ENCODE data around the gene C10orf71.

C10orf71 gene

DNA sequence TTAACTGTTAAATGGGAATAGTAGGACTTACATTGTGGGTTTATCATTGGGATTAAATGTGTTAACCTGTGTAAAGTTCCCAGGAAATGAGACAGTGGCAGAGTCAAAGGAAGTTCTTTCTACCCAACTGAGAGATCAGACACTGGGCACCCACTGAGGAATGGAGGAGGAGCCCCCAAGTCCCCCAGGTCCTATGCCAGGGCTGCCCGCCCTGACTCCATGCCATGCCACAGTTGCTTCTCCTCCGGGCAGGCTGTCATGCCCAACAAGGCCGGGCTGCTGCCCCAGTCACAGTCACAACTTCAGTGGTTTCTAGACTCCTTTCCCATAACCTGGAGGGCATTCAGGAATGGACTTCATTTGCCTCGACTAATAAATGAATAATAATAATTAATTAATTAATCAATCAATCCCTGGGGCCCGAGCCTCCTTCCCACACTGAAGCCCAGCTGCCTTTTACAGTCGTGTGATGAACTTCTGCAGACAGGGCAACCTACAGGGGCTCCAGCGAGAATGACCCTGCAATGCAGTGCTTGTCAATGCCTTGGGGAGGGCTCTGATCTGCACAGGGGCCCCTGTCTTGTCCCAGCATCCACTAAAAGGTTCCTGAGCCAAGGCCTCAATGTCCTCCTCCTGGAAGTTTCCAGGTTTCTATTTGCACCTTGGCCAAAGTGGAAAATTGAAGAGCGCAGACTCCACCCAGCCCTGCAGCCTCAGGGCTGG lies 64.5 kb downstream of the C10orf71 start:
- DNase-seq = no peak

- no peak for DNase-seq
Measured at GRCh38 chr10:49364051-49364450, 65.1 kb downstream of the C10orf71 start.

DNA sequence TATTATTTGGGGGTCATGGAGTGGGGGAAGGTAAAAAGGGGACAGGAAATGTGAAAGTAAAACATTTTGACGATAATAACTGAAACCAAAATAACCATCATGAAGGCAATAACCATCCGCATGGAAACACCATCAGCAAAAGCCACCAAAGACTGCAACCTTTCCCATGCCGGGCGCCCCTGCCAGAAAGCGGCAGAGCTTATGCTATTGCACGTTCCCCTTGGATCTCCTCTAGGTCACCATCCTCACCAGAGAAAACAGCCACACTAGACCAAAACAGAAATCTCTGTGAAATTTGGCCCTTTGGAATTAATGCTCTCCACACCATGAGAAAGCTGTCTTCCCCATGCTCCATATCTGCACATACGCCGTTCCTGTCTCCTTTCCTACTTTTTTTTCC lies 65.8 kb downstream of the C10orf71 start:
- DNase-seq = no peak

DNA sequence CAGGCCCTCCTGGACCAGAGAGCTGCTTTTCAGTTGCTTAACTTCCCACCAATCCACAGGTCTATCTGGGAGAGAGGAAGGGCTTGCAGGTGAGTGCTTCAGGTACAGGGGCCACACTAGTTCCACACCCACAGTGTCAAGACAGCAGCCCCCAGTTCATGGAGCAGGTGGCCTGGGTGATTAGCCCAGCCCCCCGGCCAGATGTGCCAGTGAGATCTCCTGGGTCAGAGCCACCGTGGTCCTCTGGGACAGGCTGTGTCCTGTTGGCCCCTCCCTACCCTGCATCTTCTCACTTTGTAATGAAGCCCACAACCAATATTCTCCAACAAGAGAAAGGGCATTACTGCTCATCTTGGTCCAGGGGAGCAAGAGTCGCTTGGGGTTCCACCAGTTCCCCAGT lies 66.3 kb downstream of the C10orf71 start:
- no peak for DNase-seq

- DNase-seq = no peak
Measured at GRCh38 chr10:49365675-49366415, 66.9 kb downstream of the C10orf71 start.

DNA sequence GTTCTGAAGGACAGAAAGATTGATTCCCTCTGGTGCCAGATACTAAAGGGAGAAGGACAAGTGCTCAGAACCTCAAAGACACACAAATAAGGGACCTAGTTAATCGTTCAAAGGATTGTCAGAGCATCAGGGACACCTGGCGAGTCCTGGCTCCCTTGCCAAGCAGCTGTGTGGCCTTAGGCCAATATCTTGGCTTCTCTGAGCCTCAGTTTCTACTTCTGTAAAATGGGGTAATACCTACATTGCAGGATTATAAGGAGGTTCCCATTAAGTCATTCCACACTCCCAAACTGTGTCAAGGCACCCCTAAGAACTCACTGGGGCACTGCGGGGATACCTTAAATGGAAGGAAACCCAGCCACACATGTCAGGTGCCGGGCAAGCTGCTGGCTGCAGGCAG lies 67.5 kb downstream of the C10orf71 start:
- no peak for DNase-seq

DNA sequence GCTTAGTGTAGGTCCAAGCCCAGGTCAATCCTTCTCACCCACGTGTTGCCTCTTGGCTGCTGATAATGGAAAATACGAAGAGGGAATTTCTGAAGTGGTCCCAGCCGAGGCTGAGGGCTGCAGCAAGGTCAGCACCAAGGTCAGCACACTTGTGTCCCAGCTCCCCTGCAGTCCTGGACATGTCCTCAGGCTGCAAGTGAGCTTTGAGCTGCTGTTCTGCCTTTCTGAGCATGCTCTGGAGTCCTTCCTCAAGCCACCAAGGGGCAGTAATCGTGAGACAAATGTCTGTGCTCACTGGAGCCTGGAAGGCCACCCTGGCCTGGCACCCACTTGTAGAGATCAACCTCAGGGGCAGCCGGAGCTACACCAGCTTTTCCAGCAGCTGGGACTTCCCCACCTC lies 68.6 kb downstream of the C10orf71 start:
- DNase-seq = no peak

DNA sequence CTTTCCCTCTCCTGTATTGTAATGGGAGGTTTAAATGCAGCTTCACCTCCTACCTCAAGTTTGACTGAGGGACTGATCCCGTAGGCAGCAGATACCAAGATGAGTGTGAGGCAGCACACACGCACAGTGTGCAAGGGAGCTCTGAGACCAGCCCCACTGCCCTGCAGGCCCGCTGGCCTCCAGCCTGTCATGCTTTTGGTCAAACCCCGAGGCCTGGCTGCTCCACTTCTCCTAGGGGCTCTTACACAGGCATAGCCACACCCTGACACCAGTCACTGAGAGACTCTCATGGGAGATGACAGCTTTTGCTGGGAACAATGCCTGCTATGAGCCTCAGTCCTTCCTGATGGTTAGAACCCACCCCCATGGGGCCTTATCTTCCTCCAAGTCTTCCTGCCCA lies 69.3 kb downstream of the C10orf71 start:
- no peak for DNase-seq

DNA sequence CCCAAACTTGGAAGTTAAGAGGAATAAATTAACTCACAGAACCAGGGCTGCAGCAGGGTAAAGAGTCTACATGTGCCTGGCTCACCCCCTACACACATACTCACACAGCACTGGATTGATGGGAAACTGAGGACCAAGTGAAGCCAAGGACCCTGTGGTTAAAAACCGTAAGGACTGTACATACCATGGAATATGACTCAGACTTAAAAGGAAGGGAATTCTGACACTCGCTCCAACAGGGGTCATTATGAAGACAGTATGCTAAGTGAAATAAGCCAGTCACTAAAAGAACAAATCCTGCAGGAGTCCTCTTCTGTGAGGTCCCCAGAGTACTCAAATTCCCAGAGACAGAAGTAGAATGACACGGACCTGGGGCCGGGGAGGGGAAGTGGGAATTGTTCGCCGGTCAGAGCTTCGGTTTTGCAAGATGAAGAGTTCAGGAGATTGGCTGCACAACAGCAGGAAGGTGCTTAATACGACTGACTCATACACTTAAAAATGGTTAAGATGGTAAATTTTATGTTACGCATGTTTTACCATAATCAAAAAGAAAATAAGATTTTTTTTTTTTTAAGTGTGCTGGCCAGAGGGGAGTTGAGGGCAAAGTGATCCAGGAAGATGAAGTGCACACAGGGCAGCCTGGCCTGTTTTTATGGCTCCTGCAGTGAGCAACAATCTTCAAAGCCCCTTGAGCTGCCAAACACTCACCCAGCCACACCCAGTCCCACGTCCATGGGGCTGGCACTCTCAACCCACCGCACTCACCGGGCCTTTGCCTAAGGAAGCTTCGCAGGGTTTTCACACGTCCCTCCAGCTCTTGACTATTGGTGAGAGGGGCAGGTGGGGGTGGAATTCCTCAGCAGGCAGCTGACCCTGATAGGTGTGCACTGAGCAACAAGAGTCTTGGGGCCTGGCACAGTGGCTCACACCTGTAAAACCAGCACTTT lies 70.5 kb downstream of the C10orf71 start:
- no peak for DNase-seq

DNA sequence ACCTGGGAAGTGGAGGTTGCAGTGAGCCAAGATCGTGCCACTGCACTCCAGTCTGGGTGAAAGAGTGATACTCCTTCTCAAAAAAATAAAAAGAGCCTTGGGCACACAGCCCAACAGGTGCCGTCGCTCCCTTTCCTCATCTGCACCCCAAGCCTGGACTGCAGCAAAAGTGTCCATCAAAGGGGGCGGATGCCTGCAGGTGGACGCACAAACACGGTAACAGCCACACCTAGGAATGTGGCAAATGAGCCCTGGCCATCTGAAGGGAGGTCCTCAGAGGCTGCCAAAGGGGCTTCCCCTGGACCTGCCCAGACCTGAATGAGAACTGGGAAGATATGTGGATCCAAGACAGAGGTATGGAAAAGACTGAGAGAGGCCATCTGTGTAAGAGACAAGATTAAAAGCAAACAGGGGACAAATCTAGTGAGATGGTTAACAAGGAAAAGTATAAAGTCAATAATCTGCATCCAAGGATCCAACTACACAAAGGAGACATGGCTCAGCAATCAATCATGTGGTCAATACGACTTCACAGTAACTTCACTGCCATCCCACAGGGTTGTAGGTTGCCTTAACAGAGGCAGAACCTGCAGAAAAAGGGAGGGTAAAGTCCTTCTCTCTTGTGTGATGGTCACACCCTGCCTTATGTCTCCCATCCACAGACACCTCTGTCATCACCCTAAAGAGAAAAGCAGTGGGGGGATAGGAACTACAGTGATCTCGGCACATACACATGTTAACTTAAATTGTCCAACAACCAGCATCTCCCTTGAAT lies 71.5 kb downstream of the C10orf71 start:
- DNase-seq = no peak

- no peak for DNase-seq
Measured at GRCh38 chr10:49371967-49372366, 73.0 kb downstream of the C10orf71 start.

DNA sequence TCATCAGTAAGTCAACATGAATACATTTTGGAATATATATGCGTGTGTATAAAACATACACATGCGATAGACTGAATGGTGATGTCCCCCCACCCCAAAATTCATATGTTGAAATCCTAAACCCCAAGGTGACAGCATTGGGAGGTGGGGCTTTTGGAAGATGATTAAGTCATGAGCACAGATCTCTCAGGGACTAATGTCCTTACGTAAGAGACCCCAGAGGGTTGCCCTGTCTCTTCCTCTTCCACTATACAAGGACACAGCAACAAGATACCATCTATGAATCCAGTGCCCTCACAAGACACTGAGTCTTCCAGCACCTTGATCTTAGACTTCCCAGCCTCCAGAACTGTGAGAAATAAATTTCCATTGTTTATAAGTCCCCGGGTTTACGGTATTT lies 74.4 kb downstream of the C10orf71 start:
- no peak for DNase-seq

DNA sequence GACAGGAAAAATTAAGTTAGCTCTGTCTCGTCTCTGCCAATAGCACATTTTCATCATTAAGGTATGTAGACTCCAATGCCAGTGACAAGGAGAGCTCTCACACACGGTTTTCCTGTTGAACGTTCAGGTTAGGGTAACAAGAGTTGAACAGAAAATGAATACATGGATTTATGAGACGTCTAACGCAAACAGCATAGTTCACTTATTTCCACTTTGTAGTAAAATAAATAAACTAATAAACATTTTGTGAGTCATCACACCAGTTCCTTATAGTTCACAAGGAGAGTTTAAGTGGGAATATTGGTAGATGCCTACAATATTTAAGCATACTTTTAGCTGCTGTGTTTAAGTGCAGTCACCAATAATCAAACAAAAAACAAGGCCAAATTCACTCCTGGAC lies 75.8 kb downstream of the C10orf71 start:
- DNase-seq = no peak

GRCh38 chr10:49375611-49376010 lies 76.6 kb downstream of the C10orf71 start:
- DNase-seq = no peak

Data from activated gamma-delta T cell treated with Interleukin-2 at 50 U/mL for 16 hours (primary cell).